GM10248 (cell line): ENCODE measurements around the gene FAAH.

Source experiments
- CTCF ChIA-PET: fragments of 300-600 bp; sonication (Branson Sonifier 250); formaldehyde crosslinking; extraction: SDS; loops from one replicate; lab custom pipeline; 2021; ENCODE audit warnings: antibody characterized with exemption; lab: Yijun Ruan, JAX
- POLR2A ChIA-PET: fragments of 350-650 bp; sonication (Branson Sonifier 250); formaldehyde crosslinking; extraction: SDS; loops from one replicate; lab custom pipeline; 2020; ENCODE audit warnings: antibody characterized with exemption; lab: Yijun Ruan, JAX
- DNase-seq: peaks from one replicate; pipeline ENCODE4 v3.0.0; 2012; ENCODE audit errors: extremely low spot score
- CTCF ChIP-seq: IDR thresholded peaks from 2 replicates; pipeline ENCODE4 v1.5.1; 2012; ENCODE audit warnings: mild to moderate bottlenecking, low read depth; ENCODE audit errors: extremely low read depth, missing control alignments, control extremely low read depth

FAAH gene

DNA sequence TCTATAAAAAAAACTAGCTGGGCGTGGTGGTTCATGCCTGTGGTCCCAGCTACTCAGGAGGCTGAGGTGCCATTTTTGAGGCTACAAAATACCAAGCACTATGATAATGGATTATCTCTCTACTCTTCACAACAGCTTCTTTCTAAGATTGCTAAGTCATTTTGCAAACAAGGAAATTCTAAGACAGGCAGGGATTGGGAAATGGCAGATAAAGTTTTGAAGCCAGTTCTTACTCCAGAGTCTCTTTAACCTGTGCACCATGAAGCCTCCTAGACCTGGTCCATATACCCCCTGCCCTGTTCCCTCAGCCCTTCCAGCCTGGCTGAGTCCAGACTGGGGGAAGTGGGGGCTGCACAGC is 56.0 kb downstream of the FAAH start:
- CTCF ChIA-PET, result interaction anchor here (1.2 to 3.4 kb wide), 5 partner anchors 9 to 277 kb away, joined by 3 to 17 read pairs (median 6); no protein-coding TSS in a partner anchor
- no peak for DNase-seq
- TF ChIP-seq CTCF, result no peak
- POLR2A ChIA-PET, result no interaction called here

DNA sequence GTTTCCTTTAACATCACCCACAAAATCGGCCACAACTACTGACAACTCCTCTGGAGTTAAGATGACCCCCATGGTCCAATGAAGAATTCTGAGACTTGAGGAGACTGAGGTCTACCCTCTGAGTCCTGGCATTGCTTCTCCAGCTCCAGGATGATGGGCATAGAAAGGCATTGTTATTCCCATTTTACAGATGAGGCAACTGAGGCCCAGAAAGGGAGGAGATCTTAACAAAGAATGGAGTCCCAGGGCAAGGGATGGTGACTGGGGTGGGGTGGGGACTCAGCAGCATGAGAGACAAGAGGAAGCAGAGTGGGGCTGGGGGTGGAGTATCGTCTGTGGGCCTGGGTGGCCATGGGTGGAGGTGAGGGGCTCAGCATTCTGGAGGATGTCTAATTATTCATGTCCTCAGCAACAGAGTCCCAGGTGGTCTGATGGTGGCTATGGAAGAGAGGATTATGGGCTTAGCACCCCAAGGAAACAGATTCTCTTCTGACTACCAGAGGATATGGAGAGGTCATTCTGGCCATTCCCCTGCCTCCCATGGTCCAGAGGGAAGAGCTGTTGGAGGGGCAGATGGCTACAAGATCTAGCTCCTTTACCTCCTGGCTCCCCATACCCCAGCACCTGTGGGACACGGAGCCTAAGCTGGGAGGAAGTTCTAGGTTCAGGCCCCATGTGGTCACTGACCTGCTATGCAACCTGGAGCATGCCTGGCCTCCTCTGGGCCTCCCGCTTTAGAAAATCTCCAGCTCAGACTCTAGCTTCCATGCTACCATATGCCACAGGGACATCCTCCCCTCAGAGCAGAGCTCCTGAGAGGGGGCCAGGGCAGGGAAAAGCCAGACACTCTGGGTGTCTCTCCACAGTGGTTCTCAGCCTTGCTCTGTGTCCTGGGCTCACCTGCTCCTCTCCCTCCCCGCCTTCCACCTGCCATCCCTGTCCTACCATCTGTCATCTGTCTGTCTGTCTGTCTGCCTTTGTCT is 58.1 kb downstream of the FAAH start:
- POLR2A ChIA-PET, result no interaction called here
- no peak for TF ChIP-seq CTCF
- CTCF ChIA-PET, result interaction anchor here (0.7 to 3.4 kb wide), 4 partner anchors 11 to 81 kb away, joined by 3 to 17 read pairs (median 3); no protein-coding TSS in a partner anchor
- DNase-seq, result no peak

- no peak for TF ChIP-seq CTCF
- POLR2A ChIA-PET, result no interaction called here
- CTCF ChIA-PET, result interaction anchor here (0.7 to 3.4 kb wide), 4 partner anchors 11 to 74 kb away, joined by 3 to 17 read pairs (median 4); no protein-coding TSS in a partner anchor
- no peak for DNase-seq
These were observed 58.8 kb downstream of the FAAH start for GRCh38 chr1:46452931-46453325.

DNA sequence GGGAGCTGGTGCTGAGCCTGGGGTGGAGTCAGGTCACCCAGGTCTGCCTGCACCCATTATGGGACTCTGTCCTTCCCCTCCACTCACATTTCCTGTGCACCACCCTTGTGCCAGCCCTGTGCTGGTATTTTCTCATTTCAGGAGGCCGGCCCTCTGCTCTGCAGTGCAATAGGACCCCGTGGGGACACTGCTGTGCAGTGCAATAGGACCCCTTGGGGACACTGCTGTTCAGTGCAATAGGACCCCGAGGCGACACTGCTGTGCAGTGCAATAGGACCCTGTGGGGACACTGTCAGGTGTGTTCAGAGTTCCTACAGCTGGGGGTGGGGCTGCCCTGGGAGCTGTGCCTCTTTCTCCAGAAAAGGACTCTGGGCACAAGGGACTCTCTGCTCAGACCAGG is 59.3 kb downstream of the FAAH start:
- TF ChIP-seq CTCF, result no peak
- POLR2A ChIA-PET, result no interaction called here

GRCh38 chr1:46455951-46456350 is 61.8 kb downstream of the FAAH start:
- no peak for DNase-seq
- no peak for TF ChIP-seq CTCF
- ChIA-PET POLR2A (no interaction called here), CTCF (interaction anchor here (1.3 to 2.6 kb wide), 4 partner anchors 9 to 21 kb away, joined by 3 to 11 read pairs (median 4); no protein-coding TSS in a partner anchor)

More for the DNA sequence above, 59.3 kb downstream of the FAAH start:
- CTCF ChIA-PET, result interaction anchor here (1.0 to 2.6 kb wide), 4 partner anchors 9 to 39 kb away, joined by 3 to 11 read pairs (median 4); no protein-coding TSS in a partner anchor
- no peak for DNase-seq

- no peak for DNase-seq
- no peak for TF ChIP-seq CTCF
- ChIA-PET CTCF (interaction anchor here (1.3 to 1.8 kb wide), 3 partner anchors 9 to 20 kb away, joined by 3 to 5 read pairs (median 4); no protein-coding TSS in a partner anchor), POLR2A (no interaction called here)
These were observed 62.4 kb downstream of the FAAH start for GRCh38 chr1:46456411-46456963.
